ENCODE measurements around the gene C8G. TPM values are rescaled to one million over a fixed set of nuclear protein-coding genes. Genes with fewer than 3 reads are reported as not detected.

Gene C8G
- total and polyA plus RNA-seq, 9 of the 15 experiments (the other 6 are each of a cell fraction or from before 2014, with no cell fraction given): 0.35 to 5.9 (median 2.7) TPM; not detected in 2

- TF ChIP-seq ZNF318 (IDR thresholded peaks at IDR 0.05; ENCODE audit: borderline replicate concordance in 1 of 2, low read depth in 1 of 2): no peak
- no peak for TF ChIP-seq RERE (CRISPR knock-in tag; IDR thresholded peaks at IDR 0.05; ENCODE audit: borderline replicate concordance)
- TF ChIP-seq ZNF263 (CRISPR knock-in tag; IDR thresholded peaks at IDR 0.05; ENCODE audit: borderline replicate concordance): no peak
- no peak for TF ChIP-seq ZNF277 (CRISPR knock-in tag; IDR thresholded peaks at IDR 0.05; ENCODE audit: borderline replicate concordance)
- no peak for TF ChIP-seq SIX5 (IDR thresholded peaks at IDR 0.05; ENCODE audit: borderline replicate concordance in 1 of 2, insufficient read depth in 1 of 2, low read depth in 1 of 2, low read length in 2 of 2)
- no peak for TF ChIP-seq GTF2B (IDR thresholded peaks at IDR 0.05; ENCODE audit: extremely low read depth, insufficient read length)
- TF ChIP-seq ZNF133 (CRISPR knock-in tag; IDR thresholded peaks at IDR 0.05): no peak
- no peak for TF ChIP-seq TCF15 (CRISPR knock-in tag; IDR thresholded peaks at IDR 0.05)
Observed at GRCh38 chr9:136949817-136950655, 5.0 kb downstream of the C8G start (continued).
